ENCODE data around the gene TTLL6.
"Not testable (repeated sequence)": the region's sequence is repeated elsewhere in the genome, so short reads cannot be mapped to it uniquely, and the experiment has no call there.

Gene TTLL6

DNA sequence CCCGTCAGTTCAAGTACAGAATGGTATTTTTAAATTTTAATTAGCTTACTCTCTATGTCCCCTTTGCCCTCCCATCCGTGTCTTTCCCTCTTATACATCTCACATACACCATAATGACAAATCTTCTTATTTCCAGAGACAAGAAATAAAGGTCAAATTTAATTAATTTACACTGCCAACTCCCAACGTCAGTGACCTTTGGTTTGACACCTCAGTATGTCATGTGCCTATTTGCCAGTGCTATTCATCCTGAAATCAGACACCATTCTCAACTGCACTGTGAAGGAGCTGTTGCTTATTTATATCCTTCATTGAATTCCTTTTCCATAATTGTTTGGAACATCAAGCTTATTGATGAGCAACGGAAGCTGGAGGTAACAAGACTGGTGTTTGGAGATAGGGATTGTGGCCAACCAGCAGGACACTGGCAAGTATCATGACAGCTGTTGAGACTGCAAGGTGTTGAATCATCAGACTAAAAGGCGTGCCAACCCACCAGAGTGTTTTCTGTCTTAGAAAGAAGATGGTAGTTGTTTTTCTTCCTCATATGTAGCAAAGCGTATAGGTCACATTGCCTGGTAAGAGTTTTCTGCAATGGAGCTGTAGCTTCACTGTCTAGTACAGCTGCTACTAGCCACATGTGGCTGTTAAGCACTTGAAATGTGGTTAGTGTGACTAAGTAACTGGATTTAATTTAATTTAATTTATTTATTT, 26.3 kb upstream of the TTLL6 start:
- TF ChIP-seq, protein P1, sequence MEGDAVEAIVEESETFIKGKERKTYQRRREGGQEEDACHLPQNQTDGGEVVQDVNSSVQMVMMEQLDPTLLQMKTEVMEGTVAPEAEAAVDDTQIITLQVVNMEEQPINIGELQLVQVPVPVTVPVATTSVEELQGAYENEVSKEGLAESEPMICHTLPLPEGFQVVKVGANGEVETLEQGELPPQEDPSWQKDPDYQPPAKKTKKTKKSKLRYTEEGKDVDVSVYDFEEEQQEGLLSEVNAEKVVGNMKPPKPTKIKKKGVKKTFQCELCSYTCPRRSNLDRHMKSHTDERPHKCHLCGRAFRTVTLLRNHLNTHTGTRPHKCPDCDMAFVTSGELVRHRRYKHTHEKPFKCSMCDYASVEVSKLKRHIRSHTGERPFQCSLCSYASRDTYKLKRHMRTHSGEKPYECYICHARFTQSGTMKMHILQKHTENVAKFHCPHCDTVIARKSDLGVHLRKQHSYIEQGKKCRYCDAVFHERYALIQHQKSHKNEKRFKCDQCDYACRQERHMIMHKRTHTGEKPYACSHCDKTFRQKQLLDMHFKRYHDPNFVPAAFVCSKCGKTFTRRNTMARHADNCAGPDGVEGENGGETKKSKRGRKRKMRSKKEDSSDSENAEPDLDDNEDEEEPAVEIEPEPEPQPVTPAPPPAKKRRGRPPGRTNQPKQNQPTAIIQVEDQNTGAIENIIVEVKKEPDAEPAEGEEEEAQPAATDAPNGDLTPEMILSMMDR (IDR thresholded peaks at IDR 0.05; ENCODE audit: low read depth, low read length), result no peak
- DNase-seq (ENCODE audit: extremely low read depth, low read depth), result no peak

DNA sequence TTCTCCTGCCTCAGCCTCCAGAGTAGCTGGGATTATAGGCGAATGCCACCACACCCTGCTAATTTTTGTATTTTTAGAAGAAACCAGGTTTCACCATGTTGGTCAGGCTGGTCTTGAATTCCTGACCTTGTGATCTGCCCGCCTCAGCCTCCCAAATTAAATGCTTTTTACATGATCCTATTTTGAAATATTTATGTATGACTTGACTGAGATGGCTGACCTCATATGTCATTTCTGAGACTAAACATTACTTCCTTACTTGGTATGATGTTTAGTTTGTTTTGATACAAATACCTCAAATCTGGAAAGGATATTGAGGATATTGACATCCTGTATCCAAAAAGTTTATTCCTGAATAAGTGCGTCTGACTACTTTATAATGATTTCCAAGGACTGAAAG, 25.7 kb upstream of the TTLL6 start:
- no peak for DNase-seq (ENCODE audit: extremely low read depth, low read depth)

DNA sequence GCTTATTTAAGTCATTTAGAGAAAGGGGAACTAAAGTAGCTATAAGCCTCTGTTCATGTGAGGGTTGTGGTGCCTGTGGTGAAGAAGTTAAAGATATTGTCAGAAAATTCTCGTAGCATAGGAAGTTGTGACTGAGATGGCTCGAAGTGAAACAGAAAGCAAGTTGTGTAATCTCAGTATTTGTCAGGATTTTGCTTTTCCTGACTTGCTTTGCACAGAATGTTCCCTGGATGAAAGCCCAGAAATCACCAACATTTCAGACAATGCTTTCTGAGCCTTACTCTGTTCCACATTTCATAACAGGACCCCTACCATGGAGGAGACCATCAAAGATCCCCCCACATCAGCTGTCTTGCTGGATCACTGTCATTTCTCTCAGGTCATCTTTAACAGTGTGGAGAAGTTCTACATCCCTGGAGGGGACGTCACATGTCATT, 24.4 kb upstream of the TTLL6 start:
- DNase-seq (ENCODE audit: extremely low read depth, low read depth), result no peak
- TF ChIP-seq, protein P1 (IDR thresholded peaks at IDR 0.05; ENCODE audit: low read depth, low read length), result no peak

More for the DNA sequence above, 25.7 kb upstream of the TTLL6 start:
- TF ChIP-seq, protein P1 (IDR thresholded peaks at IDR 0.05; ENCODE audit: low read depth, low read length), result no peak

DNA sequence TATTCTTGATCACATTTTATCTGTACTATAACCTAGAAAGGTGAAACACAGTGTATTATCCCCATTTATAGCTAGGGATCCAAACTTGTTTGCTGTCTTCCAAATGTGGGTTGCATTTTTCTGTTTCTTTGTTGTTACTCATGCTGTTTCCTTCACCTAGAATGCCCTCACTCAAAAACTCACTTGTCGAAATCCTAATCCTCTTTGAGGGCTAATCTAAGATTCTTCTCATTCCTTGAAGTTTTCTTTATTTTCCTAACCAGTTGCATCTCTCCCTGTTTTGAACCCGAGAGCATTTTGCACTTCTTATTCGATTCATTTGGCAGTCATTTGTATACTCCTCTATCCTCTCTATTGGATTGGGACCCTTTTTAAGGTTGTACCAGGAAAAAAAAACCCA, 23.4 kb upstream of the TTLL6 start:
- no peak for DNase-seq (ENCODE audit: extremely low read depth, low read depth)
- TF ChIP-seq, protein P1 (IDR thresholded peaks at IDR 0.05; ENCODE audit: low read depth, low read length), result no peak

DNA sequence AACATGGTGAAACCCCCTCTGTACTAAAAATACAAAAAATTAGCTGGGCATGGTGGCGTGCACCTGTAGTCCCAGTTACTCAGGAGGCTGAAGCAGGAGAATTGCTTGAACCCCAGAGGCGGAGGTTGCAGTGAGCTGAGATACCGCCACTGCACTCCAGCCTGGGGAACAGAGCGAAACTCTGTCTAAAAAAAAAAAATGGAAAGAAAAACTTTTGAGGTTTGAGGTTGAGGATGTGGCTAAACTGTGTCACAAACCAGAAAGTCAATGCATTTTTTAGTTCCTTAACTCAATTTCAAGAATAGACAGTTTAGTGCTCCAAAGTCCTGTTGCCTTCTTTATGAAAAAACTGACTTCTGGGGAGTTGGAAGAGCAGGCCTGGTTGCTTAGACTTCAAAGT, 20.4 kb upstream of the TTLL6 start:
- not testable (repeated sequence) for DNase-seq (ENCODE audit: extremely low read depth, low read depth)

DNA sequence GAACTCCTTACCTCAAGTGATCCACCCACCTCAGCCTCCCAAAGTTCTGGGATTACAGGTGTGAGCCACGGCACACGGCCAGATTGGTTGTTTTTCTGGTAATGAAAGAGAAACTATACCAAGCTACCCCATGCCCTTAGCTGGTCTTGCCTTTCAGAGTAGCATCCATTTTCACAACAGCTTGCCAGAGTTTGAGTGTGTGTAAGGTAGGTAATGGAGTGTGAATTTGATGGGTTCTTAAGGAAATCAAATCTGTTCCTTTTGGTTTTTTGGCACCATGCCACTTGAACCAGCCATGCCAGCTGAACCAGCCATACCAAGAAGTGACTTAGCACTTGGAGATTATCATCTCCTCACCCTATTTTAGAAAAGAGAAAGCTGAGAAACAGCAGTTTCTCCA, 18.9 kb upstream of the TTLL6 start:
- TF ChIP-seq, protein P1 (IDR thresholded peaks at IDR 0.05; ENCODE audit: low read depth, low read length), result no peak

DNA sequence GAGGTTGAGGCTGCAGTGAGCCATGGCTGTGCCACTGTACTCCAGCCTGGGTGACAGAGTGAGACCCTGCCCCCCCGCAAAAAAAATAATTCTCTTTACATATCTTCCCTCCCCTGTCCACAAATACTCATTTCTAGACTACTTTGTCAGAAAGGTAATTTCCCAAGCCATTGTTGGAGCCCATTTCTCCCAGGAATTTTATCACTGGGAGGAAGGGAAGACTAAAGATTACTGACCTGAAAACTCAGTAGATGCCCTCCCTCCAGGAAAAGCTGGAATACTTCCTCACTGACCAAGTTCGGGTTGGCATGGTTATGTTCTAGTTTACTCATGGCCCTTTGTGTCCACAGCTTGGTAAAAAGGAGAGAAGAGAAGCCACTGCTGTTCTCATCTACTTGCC, 17.9 kb upstream of the TTLL6 start:
- TF ChIP-seq, protein P1 (IDR thresholded peaks at IDR 0.05; ENCODE audit: low read depth, low read length), result no peak
- DNase-seq (ENCODE audit: extremely low read depth, low read depth), result no peak

More for the DNA sequence above, 18.9 kb upstream of the TTLL6 start:
- DNase-seq (ENCODE audit: extremely low read depth, low read depth), result no peak

DNA sequence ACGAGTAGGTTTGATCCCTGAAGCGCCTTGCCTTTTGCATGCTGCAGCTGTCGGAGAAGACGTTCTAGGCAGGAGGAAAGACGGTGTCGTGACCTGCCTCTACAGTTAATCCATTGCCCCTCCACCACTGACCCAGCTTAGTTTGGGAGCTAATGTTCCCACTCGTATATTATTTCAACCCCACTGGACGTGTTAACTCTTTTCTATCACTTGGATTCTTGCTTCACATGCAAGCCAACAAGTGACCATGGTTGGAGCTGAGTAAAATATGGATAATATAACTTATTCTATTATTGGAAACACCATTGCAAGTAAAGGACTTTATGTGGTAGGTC, 14.5 kb upstream of the TTLL6 start:
- TF ChIP-seq, protein P1 (IDR thresholded peaks at IDR 0.05; ENCODE audit: low read depth, low read length), result no peak
- no peak for DNase-seq (ENCODE audit: extremely low read depth, low read depth)

Data from AG09319 (cell line).